Kidney glomerular epithelial cell (primary cell): ENCODE measurements around the gene SNX4.
"Not testable (repeated sequence)": the region's sequence is repeated elsewhere in the genome, so short reads cannot be mapped to it uniquely, and the experiment has no call there.

ENCODE experiments used
- DNase-seq: peaks from one replicate; lab custom pipeline; 2025; lab: John Stamatoyannopoulos, UW

SNX4 gene

DNA sequence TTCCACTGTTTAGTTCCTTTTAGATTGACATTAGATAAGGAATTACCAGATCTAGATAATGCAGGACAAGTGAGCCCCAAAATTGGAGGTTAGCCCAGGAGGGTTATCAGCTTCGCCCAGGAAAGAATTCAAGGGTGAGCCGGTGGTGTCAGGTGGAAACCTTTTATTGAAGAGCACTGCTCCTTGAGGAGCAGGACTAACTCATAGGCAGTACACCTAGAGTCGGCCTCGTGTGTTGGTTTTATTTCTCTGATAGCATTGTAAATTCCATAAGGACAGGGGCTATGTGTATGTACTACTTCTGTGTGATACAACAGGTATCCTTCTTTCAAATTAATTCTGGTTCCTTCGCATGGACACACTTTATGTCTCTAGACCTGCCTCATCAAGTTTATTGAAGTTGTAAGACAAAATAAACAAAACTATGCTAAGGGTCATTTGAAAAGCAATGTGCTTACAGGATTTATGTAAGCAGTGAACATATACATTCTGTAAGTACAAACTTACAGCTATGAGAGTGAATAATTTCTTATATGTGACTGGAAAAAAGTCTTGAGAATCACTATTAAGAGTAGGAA lies 57.2 kb downstream of the SNX4 start:
- DNase-seq, result no peak

DNA sequence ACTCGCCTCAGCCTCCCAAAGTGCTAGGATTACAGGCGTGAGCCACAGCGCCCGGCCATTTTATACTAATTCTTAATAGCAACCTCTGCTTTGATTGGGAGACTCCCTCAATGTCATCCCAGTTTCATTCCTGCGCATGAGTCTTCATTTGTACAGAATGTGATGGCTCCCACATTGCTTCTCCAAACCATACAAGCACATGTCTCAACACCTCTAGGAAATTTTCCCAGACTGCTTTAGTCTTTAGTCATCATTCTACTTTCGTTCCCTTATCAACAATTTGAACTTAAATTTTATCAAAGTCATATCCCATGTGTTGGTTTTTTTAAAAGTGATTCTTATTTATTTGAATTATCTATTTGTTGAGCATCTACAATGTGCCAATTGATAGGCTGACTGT lies 58.1 kb downstream of the SNX4 start:
- DNase-seq, result no peak

DNA sequence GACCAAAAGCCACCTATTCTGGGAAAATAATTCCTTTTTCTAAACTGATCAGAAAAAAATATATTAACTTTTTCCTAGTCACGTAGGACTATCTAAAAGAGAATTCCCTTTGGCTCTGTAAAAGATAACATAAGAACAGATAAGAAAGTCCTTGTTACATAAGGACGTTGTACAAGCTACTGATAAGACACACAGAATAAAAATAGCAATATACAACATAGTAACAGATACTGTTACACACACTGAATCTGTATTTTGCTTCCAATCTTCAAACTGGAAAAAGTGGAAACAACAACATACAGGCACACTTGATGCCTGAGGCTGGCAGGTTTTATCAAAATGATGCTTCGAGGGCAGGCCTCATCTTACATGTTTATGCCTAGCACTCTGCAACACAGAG lies 59.8 kb downstream of the SNX4 start:
- DNase-seq, result no peak

DNA sequence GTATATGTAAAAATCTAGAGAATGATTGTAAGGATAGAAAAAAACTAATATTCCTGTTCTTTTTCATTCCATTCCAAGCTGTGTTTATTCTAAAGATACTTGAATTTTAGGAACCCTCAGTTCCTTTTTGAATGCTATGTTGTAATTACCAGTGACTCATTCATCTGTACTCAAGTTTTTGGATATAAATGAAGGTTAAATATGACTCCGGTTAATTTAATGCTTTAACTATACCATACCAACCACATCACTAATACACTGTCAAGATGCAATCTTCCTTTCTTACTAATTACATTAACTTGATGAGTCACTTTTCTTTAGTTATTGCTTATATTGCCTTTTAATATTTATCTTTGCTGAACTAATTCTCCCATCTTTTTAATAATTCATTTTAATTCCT lies 76.1 kb downstream of the SNX4 start:
- DNase-seq, result no peak

DNA sequence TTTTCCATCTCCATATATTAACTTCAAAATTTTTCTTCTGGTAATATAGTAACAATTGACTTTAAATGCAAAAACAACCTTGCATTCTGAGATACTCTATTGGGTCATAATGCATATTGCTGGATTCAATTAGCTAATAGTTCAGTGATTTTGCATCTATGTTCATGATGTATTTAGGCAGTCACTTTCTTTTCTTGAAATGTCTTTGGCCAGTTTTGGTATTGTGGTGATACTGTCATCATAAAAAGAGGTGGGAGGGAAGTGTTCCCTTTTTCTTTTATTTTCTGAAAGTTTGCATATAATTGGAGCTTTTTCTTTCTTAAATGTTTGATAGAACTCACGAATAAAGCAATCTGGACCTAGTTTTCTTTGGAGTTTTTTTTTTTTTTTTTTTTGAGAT lies 77.5 kb downstream of the SNX4 start:
- DNase-seq, result no peak

DNA sequence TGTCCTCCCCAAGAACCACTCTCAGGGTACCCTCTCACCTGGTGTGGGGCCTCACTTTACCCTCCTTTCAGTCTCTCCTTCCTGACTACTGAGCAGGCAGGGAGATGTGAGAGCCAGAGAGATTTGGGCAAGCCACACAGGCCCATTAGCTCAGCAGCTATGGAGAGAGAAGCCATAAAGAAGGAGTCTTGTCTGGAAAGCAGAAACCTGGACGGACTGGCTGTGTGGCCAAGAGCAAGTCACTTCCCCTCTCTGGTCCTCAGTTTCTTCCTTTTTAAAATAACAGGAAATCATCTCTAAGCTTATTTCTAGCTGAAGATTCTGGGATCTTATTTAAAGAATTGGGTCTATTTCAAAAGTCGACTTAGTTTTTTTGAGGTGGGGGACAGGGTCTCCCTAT lies 79.0 kb downstream of the SNX4 start:
- no peak for DNase-seq

DNA sequence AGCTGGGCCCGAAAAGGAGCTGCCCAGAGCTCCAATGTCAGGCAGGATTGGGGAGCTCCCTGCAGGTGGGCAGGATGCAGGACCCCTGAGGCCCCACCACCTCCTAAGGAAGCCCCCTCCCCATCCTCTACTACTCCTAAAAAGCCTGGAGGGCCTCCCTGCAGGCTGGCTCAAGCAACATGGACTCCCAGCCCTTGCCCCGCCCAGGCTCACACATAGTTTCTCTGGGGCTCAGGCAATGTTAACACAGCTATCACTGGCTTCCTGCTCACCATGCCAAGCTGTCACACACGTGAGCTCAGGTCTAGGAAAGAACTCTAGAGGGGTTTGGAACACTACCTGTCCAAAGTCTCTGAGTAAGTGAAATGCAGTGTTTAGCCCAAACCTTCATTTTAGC lies 79.4 kb downstream of the SNX4 start:
- no peak for DNase-seq

DNA sequence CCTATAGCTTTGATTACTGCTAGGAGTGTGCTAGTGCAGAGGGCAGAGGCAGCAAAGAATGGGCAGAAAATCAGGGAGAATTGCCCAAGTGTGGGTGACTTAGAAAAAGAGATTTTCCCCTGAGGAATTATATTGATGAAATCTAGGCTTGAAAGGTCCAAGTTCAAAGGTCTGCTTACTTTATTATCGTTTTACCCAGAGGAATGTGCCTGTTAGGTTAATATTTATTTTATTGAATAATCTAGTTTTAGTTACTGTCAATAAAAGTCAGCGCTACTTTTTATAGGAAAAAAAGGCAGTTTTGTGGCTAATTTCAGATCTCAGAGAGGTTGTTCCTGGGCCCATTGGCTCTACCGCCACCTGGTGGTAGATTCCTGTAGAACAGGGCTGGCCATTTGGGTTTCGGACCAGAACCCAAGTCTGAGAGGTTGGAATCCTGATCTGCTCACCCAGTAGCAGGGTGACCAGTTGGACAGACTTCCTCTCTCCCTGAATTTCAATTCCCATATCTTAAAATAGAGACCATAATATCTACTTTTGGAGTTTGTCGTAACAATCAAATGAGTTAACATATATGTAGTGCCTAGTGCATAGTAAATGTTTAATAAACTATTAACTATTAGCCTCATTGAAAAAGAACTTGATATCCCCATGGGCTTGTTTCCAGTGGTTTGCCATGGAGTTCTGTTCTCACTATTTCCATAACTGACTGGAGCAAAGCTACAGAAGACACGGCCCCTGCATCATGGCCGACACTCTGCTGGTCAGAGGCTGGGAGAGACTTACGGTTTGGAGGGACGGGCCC lies 82.2 kb downstream of the SNX4 start:
- DNase-seq, result peak; percentile 43

DNA sequence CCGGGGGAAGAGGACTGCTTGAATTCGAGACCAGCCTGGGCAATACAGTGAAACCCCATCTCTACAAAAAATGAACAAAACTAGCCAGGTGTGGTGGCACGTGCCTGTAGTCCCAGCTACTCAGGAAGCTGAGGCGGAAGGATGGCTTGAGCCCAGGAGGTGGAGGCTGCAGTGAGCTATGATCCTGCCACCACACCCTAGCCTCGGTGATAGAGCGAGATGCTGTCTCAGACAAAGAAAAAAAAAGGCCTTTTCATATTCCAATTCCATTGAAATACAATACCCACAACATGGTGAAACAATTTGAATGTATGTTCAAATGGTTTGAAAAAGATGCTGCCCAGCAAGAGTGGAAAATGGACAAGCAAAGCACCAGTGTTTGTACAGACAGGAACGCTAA lies 83.1 kb downstream of the SNX4 start:
- no peak for DNase-seq

DNA sequence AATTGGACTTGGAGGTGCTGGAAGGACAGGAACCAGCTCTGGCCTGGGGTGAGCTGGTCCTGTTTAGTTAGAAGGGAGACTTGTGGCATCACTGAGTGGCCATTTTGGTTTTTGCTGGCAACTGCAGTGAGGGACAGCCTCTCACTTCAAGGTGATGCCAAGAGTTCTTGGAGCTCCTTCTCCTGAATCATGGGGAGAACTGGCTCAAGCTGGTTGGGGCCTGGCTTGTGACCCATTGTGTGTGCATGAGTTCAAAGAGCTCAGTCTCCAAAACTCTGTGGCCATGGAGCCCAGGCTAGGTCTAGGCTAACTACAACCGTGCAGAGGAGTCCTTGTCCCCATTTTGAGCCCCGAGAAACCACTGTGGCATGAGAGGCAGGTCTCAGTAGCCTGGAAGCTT lies 84.8 kb downstream of the SNX4 start:
- DNase-seq, result no peak

DNA sequence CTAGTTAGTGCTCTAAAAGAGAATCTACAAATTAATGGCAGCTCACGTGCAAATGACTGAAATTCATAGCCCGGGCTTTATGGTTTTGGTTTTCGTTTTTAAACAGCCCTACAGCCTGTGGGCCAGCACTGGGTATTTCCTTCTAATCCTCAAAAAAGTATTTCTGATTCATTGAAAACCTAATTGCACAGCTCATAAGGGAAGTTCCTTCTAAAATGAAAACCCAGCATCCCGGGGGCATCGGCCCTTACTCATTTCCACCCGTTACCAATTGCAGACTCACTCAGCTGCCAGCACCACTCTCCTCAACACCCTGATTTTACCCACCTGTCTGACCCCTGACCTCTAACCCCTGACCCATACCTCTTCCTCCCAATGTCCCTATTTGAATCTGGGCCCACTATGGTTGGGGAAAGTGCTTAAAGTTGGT lies 85.4 kb downstream of the SNX4 start:
- no peak for DNase-seq

DNA sequence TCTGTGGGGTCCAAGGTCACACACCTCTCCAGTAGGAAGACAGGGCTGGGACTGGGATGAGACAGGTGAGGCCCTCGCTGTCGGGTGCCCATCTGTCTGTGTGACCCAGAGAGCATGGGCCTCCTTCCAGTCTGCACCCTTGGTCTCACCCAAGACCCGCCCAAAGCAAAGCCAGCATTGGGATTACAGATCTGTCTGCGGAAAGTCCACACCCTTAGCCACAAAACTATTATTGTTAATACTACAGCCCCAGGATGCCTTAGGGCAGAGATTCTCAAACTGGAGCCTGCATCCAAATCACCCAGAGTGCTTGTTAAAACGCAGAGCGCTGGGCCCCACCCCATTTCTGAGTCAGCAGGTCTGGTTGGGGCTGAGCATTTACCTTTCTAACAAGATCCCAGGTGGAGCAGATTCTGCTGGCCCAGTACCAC lies 86.4 kb downstream of the SNX4 start:
- no peak for DNase-seq

DNA sequence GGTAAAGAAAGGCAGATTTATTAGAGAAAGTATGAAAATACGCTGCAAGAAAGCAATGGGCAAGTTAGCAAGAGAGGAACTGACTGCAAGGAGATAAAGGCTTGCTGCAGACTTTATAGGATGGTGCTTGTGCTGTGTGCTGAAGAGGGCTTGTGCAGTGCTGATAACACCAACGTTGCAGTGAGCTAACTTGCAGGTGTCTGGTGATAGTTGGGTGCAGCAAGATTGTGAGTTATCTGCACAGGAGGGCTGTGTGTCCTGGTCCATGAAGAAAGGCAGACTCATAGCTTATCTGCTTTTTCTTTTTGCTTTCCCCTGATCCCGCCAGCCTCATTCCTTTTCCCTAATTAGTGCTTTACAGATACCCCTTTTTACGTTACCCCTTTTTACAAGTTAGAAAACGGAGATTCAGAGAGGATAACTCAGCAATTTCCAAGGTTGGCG lies 86.9 kb downstream of the SNX4 start:
- DNase-seq, result no peak

DNA sequence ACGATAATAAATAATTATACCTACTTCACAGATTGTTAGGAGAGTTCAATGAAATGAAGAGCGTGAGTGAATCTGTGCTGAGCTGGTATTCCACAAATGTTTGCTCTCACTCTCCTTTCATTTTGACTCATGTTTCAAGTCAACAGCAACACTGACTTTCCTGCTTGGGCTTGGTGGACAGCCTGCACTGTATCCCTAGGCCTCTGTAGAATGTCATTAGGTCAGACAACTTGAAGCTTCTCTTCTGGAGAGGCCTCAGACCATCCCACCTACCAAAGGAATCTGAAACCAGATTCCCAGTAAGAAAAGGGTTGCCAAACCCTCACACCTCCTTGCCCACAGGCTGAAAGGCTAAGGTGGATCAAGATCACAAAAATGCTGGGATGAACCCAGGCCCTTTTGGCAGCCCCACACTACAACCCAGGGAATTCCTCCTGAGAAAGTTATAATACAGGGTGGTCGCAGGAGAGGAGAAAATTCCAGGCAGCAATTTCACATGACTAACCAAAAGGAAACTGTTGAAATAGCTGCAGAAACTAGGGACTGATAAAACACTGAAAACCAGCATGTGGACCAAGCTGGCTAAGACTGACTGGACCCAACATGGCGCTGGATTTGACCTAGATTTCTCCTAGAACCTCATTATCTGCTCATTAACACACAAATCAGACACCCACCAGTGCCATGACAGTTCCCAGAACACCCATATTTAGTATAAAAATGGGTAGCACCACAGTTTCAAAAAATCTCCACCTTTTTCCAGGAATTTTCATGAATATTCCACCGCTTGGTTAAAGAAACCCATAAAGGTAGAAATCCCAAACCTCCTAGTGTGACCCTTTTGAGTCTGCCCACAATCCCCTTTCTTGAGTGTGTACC lies 87.9 kb downstream of the SNX4 start:
- DNase-seq, result no peak

DNA sequence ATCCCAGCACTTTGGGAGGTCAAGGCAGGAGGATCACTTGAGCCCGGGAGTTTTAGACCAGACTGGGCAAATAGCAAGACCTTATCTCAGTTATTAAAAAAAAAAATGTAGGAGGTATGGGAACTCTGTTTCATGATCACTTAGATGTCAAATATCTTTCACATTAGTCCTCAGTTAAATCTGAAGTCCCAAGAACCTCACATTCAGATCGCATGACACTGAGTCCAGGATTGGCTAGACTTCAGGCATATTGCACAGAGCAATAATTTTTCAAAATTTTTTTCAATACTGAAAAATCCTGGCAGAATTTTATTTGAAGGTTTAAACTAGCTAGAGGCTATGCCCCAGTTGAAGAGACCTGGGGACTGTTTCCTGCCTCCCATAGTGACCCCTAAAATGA lies 88.6 kb downstream of the SNX4 start:
- no peak for DNase-seq

DNA sequence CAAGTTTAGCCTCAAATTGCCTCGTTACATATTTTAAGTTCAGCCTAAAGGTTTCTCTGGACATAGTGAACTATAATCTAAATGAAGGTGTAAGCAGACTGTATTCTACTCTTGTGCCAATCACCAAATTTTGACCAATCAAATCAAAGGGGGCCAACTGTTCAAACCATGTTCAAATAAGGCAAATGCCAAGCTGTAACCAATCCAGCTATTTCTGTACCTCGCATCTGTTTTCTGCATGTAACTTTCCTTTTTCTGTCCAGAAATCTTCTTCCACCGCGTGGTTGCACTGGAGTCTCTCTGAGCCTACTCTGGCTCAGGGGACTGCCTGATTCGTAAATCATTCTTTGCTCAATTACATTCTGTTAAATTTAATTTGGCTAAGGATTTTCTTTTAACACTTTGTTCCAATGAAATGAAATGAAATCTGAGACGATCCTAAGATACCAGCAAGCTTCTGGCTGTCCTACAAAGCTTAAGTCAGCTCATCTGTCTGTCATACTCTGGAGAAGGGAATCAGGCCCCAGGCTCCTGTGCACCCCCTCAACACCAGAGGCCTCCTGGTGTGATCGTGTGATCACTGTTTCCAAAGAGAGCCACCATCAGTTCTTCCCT lies 91.7 kb downstream of the SNX4 start:
- DNase-seq, result no peak

DNA sequence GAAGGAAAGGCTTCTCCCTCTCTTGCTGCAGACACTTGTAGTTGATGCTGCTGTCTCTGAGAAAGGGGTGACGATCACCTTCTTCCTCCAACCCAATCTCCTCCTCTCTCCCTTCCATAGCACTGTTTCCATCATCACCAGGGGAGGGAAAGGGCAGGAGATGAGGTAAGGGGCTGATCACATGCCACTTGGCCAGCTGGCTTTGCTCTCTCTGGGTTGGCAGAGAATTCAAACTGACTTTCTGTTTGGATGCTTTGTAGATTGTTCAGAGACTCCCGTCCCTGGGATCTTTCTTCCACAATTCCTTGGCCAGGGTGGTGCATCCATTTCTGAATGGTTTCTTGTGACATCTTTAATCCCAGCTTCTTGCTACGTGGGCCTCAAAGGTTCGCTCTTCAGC lies 101.7 kb downstream of the SNX4 start:
- no peak for DNase-seq

DNA sequence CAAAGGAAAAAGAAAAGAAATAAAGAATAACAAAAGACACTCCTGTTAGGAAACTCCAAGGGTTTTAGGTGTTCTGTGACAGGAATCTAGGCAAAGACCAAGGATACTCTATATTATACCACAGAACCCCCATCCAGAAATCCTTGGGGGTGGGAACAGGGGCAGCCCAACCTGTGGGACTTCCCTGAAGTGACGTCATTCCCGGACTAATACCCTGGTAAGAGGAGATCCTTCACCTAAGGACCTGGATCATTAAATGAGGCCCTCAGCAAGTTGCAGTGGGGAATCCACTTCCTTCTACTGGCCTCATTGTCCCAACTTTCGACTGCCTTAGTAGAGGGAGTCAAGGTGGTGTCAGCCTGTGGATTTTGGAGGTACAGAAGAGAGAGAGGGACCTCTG lies 103.8 kb downstream of the SNX4 start:
- no peak for DNase-seq

DNA sequence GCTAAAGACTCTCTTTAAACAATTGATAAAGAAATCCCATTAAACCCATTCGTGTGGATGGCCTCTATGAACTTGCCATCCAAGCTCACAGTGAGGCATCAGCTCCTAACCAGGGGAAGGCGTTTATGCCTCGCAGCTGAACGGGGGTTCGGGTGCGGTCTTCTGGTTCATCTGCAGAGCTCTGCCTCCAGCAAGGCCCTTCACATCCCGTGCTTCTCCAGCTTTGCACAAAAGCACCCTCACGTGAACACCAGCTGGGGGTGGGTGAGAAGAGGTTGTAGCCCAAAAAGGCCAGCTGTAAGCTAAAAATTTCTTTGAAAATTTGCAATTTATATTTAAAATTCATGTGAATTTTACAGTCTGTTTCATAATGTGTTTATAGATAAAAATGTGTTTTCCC lies 105.3 kb downstream of the SNX4 start:
- DNase-seq, result no peak

DNA sequence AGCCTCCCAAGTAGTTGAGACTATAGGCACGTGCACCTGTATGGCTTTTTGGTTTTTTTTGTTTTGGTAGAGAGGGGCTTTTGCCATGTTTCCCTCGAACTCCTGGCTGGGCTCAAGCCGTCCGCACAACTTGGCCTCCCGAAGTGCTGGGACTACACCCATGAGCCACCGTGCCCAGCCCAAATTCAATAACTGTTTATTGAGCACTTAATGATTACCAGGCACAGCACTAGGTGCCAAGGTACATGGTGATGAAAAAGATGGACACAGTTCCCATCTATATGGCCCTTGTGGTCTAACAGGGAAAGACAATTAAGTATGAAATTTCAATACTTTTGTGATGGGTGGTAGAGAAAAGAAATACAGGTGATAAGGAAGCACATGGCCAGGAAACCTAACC lies 109.1 kb downstream of the SNX4 start:
- DNase-seq, result no peak

DNA sequence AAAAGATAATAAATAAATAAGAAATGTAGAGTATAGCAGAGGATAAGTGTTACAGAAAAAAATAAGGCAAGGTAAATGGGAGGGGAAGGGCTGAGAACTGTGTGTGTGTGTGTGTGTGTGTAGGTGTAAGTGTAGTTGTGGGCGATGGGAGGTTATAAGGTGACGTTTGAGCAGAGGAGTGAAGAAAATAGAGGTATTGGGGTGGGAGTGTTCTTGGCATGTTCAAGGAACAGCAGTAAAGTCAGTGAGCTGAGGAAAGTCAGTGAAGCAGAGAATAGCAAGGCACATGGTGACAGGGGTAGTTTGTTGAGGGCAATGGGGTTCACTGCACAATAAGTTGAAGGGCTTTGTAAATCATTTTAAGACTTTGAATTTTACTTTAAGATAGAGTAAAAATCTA lies 113.9 kb downstream of the SNX4 start:
- DNase-seq, result peak; percentile 93

DNA sequence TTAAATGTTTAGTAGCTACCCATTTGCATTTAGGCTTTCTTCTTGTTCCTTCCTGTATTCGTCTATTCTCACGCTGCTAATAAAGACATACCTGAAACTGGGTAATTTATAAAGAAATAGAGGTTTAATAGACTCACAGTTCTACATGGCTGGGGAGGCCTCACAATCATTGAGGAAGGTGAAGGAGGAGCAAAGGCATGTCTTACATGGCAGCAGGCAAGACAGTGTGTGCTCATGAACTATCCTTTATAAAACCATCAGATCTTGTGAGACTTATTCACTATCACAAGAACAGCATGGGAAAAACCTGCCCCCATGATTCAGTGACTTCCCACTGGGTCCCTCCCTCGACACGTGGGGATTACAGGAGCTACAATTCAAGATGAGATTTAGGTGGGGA lies 114.5 kb downstream of the SNX4 start:
- not testable (repeated sequence) for DNase-seq
